MV-4-11 (cell line): ENCODE measurements around the gene ARL14.
"Not testable (repeated sequence)": the region's sequence is repeated elsewhere in the genome, so short reads cannot be mapped to it uniquely, and the experiment has no call there.

ENCODE experiments used
- DNase-seq: peaks from one replicate; lab custom pipeline; 2025; lab: John Stamatoyannopoulos, UW

ARL14 gene

DNA sequence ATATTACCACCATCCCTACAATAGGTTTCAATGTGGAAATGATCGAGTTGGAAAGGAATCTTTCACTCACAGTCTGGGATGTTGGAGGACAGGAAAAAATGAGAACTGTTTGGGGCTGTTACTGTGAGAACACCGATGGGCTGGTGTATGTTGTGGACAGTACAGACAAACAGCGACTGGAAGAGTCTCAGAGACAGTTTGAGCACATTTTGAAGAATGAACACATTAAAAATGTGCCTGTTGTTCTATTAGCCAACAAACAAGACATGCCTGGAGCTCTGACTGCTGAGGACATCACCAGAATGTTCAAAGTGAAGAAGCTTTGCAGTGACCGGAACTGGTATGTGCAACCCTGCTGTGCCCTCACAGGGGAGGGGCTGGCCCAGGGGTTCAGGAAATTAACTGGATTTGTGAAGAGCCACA lies 510 bp downstream of the ARL14 start:
- DNase-seq = no peak

DNA sequence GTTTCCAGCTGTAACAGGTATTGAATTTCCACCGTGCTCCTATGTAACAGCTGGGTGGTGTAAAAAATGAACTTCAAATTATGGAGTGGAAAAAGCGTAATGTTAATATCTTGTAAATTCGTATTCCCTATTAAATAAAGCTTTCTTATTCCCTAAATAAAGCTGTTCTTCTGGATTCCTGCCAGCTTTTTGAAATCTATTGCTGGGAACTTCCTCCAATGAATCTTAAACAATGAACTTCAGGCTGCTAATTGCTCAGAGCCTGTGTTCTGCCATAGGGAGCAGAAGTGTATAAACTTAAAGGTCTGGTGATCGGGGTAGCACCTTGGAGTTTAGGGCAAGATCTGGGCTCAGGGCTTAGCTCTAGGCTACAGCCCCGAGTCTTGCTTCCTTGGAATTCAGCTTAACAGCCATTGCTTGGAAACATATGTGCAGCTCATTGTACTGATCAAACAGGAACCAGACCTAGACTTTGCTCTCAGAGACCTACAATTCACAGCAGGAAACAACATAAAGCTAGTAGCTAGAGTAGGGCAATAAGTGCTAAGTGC lies 1.4 kb downstream of the ARL14 start:
- DNase-seq = no peak

GRCh38 chr3:160684368-160684740 lies 7.4 kb downstream of the ARL14 start:
- DNase-seq = peak; percentile 53

DNA sequence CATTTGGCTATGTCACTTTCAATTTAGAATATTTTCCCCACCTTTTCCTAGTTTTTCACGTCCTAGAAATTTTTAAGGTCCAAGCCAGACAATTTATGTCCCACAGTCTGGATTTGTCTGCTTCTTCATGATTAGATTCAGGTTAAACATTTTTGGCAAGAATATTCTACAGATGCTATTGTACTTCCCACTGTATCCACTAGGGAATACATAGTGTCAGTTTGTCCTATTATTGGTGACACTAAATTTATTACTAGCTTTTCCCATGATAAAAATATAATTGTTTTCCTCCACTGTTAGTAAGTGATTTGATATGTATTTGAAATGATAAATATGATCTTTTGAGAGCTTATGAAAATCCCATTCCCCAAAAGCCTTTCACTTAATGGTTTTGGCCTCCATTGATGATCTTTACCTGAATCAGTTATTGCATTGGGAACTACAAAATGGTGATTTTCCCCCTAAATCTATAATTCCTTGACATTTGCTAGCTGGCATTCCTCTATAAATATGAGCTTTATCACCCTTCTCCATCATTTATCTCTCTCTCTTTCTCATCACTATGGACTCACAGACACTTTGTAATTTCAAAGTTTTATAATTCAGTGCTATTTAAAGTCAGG lies 8.3 kb downstream of the ARL14 start:
- DNase-seq = no peak

DNA sequence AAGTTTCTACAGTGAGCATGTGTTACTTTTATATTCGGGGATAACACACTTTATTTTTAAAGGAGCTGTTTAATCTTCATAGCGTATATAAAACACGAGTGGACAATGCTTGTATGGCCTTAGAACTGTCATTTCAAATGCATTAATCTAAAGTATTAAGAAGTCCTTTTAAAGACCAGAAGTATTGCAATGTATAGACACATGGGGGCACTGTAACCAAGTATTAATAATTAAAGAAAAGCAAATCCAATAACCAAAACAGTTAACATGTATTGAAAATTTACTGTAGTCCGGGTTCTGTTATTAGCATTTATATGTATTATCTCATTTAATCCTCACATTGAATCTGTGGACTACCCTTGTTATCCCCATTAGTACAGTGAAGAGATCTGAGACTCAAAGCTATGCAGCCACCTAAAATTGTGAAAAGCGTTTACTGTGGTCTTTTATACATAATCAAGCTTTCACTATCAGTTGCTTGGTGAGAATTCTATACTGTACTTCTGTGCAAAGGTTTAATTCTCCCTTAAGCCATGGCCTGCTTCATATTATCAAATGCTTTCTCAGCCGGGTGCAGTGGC lies 10.1 kb downstream of the ARL14 start:
- DNase-seq = no peak

GRCh38 chr3:160691151-160691550 lies 14.2 kb downstream of the ARL14 start:
- no peak for DNase-seq

- no peak for DNase-seq
Measured at GRCh38 chr3:160691962-160692361, 15.0 kb downstream of the ARL14 start.

DNA sequence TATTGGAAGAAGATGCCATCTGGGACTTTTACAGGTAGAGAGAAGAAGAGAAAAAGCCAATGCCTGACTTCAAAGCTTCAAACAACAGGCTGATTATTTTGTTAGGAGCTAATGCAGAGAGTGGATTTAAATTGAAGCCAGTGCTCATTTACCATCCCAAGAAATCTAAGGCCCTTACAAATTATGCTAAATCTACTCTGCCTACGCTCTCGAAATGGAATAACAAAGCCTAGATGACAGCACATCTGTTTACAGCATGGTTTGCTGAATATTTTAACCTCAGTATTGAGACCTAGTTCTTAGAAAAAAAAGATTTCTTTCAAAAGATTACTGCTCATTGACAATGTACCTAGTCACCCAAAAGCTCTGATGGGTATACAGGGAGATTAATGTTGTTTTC lies 16.2 kb downstream of the ARL14 start:
- DNase-seq = no peak

- no peak for DNase-seq
Measured at GRCh38 chr3:160694345-160694744, 17.4 kb downstream of the ARL14 start.

- DNase-seq = no peak
Measured at GRCh38 chr3:160695003-160695402, 18.0 kb downstream of the ARL14 start.

DNA sequence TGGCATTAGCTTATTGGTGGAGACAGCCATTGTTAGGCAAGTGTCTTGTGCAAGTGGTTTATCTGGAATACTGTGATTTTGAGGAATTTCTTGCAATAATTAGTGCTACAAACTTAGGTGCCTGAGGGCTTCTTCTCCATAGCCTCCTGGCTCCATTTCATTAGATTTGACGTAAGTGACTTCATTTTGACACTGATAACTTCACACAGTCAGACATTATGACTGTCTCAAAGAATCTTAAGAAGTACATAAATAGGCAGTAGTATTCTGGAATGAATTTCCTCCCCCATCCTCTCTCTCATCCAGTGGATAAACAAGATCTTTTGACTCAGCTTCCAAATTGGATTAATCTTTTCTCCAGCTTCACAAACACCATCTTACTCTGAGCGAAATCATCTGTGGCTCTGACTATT lies 19.0 kb downstream of the ARL14 start:
- no peak for DNase-seq

DNA sequence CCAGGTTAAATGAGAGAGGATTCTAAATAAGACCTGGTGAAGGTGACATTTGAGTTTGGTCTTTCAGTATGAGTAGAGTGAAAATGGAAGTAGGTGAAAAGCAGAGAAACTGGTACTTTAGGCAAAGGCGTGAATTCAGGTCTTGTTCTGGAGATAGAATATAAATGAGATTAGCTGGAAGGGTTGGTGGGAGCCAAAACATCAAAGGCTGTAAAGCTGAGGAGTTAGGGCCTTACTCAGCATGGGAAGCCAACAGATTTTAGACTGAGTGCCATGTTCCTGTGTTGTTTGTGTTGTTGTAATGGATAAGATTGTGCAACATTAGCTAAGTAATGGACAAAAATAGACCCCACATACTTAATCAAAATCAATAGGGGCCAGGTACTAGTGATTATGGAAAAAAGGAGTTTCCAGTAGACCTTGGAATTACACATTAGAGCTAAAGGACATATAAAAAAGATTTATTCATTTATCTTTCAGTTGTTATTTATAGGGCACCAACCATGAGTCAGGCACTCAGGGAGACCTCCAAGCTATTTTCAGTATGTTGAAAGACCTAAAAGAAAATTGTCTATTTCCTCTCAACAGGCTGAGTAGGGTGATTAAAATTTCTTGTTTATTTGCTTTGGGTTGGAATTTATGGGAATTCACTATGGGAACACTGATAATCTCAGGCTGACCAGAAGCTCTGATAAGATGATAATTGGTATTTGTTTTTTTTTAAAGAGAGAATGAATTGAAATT lies 20.8 kb downstream of the ARL14 start:
- peak; percentile 5 for DNase-seq

DNA sequence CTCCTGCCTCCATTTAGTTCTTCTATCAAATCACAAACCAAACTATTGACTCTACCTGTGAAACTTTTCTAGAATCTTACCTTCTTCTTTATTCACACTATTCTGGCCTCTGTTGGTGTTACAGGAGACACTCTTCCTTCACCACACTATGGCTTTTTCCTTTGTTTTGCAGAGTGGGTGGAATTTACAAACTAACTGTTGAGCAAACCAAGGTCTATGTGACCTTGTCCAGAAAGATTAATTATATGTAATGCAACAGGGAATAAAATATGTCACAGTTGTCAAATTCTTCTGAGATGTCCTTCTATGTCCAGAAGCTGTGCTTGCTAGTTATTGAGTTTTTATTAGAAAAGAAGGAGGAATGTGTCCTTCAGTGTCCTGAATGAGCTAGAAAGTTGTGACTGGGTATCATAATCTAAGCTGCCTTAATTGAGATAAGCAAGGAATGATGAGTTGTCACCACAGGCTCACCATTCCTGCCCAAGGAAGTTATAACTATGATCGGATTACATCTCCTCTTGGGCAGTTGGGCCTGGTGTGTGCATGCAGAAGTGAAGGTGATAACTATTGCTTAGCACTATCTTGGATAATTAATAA lies 21.7 kb downstream of the ARL14 start:
- no peak for DNase-seq

- DNase-seq = no peak
Measured at GRCh38 chr3:160701490-160701889, 24.5 kb downstream of the ARL14 start.

DNA sequence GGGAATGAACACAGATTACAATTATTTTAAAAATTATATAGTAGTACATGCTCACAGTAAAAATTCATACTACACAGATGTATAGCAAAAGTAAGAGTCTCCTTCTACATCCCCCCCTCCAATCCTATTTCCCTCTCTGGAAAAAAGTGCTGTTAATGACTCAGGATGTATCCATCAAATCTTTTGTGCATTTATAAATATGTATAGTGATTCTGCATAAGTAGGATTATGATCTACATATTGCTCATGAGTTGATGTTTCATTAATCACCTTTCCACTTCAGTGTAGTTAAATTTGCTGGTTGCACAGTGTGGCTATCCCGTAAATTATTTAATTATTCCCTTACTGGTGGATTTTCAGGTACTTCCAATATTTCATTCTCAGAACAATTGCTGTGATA lies 25.3 kb downstream of the ARL14 start:
- no peak for DNase-seq

DNA sequence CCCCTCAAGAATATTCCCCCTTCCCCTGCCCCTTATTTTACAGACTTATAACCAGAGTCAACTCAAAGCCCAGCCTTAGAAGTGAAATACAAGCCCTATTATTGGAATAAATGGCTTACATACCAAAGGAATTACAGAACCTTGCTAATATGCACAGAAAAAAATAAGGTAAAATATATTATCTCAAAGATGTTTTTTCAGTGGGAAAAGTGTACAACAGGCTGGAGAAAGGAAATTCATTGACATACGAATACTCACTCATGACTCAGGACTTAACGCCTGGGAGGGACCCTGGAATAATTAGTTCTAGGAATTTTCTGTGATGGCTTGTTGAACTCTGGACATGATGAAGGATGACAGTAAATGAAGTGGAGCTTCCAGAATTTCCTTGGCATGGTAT lies 27.0 kb downstream of the ARL14 start:
- DNase-seq = no peak

GRCh38 chr3:160707187-160707794 lies 30.3 kb downstream of the ARL14 start:
- peak; percentile 42 for DNase-seq

GRCh38 chr3:160709477-160710182 lies 32.7 kb downstream of the ARL14 start:
- no peak for DNase-seq

DNA sequence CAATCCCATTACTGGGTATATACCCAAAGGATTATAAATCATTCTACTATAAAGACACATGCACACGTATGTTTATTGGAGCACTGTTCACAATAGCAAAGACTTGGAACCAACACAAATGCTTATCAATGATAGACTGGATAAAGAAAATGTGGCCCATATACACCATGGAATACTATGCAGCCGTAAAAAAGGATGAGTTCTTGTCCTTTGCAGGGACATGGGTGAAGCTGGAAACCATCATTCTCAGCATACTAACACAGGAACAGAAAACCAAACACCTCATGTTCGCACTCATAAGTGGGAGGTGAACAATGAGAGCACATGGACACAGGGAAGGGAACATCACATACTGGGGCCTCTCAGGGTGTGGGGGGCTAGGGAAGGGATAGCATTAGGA lies 36.2 kb downstream of the ARL14 start:
- not testable (repeated sequence) for DNase-seq

- no peak for DNase-seq
Measured at GRCh38 chr3:160719710-160720109, 42.8 kb downstream of the ARL14 start.

GRCh38 chr3:160720123-160720746 lies 43.3 kb downstream of the ARL14 start:
- DNase-seq = no peak
